GM19351 (cell line): ENCODE measurements around the gene NCBP1.
A peak's percentile ranks its signal among the peaks of the same experiment; 100 is the strongest.
"Not testable (repeated sequence)": the region's sequence is repeated elsewhere in the genome, so short reads cannot be mapped to it uniquely, and the experiment has no call there.

Source experiments
- ATAC-seq: cut with Tn5 transposase; IDR thresholded peaks from one replicate; pipeline ENCODE4 v1.9.1; 2021; ENCODE audit warnings: mild to moderate bottlenecking, moderate library complexity; ENCODE audit not compliant: unreplicated experiment

NCBP1 gene

GRCh38 chr9:97632985-97633858, at the start of gene NCBP1, which contains the start of gene TSTD2:
Gene NCBP1 (plus strand): TSS chr9:97633821. CDS start chr9:97633882, 61 bp downstream.
Gene TSTD2 (minus strand): TSS chr9:97633368. CDS start chr9:97627562, 5,806 bp downstream.
- peak; percentile 80 for ATAC-seq

GRCh38 chr9:97584778-97585177, 48.8 kb upstream of the NCBP1 start:
- ATAC-seq = not testable (repeated sequence)

GRCh38 chr9:97586909-97587308, 46.7 kb upstream of the NCBP1 start:
- not testable (repeated sequence) for ATAC-seq

GRCh38 chr9:97591535-97591934, 42.1 kb upstream of the NCBP1 start:
- ATAC-seq = no peak

- no peak for ATAC-seq
Observed at GRCh38 chr9:97592126-97592525, 41.5 kb upstream of the NCBP1 start.

- ATAC-seq = no peak
Observed at GRCh38 chr9:97593960-97594359, 39.7 kb upstream of the NCBP1 start.

GRCh38 chr9:97594381-97594921, 39.2 kb upstream of the NCBP1 start:
- no peak for ATAC-seq

- no peak for ATAC-seq
Observed at GRCh38 chr9:97596906-97597305, 36.7 kb upstream of the NCBP1 start.

- ATAC-seq = peak; percentile 85
Observed at GRCh38 chr9:97598461-97599288, 34.9 kb upstream of the NCBP1 start.

- no peak for ATAC-seq
Observed at GRCh38 chr9:97599314-97599846, 34.2 kb upstream of the NCBP1 start.

- ATAC-seq = no peak
Observed at GRCh38 chr9:97600531-97601227, 32.9 kb upstream of the NCBP1 start.

GRCh38 chr9:97601228-97601898, 32.3 kb upstream of the NCBP1 start:
- ATAC-seq = no peak

GRCh38 chr9:97602430-97602829, 31.2 kb upstream of the NCBP1 start:
- ATAC-seq = no peak

GRCh38 chr9:97604901-97605645, 28.5 kb upstream of the NCBP1 start:
- ATAC-seq = no peak

GRCh38 chr9:97615439-97616072, 18.1 kb upstream of the NCBP1 start:
- ATAC-seq = no peak

- ATAC-seq = peak; percentile 74
Observed at GRCh38 chr9:97617939-97618416, 15.6 kb upstream of the NCBP1 start.

- not testable (repeated sequence) for ATAC-seq
Observed at GRCh38 chr9:97620063-97620462, 13.6 kb upstream of the NCBP1 start.

GRCh38 chr9:97622483-97622882, 11.1 kb upstream of the NCBP1 start:
- ATAC-seq = not testable (repeated sequence)

- no peak for ATAC-seq
Observed at GRCh38 chr9:97623946-97624345, 9.7 kb upstream of the NCBP1 start.
